Forelimb muscle (tissue), 1 donor: Measurements from ENCODE around the gene PDE6D. TPM values are rescaled to one million over a fixed set of nuclear protein-coding genes. Genes with fewer than 3 reads are reported as not detected.

Experiments used
- DNase-seq: peaks from one replicate; pipeline ENCODE4 v3.0.0-alpha.2; 2013; ENCODE audit warnings: low read depth
- polyA plus RNA-seq: library from polyadenylated mRNA; unstranded; fragments of 120-200 nt; gene quantifications from one replicate; pipeline ENCODE4 v1.2.1, GENCODE V29; 2013; ENCODE audit not compliant: insufficient read length

PDE6D gene
- polyA plus RNA-seq: 17.8 TPM

- peak; percentile 98 for DNase-seq
These were observed at the start of gene PDE6D for GRCh38 chr2:231780909-231781797. Gene PDE6D (minus strand): TSS chr2:231781282. CDS start chr2:231781114, 168 bp downstream.

GRCh38 chr2:231821908-231822307 is 40.8 kb upstream of the PDE6D start:
- DNase-seq: no peak

- DNase-seq: no peak
These were observed 39.8 kb upstream of the PDE6D start for GRCh38 chr2:231820786-231821303.

- no peak for DNase-seq
These were observed 38.5 kb upstream of the PDE6D start for GRCh38 chr2:231819447-231820042.

- no peak for DNase-seq
These were observed 35.4 kb upstream of the PDE6D start for GRCh38 chr2:231816327-231817026.

GRCh38 chr2:231810905-231811304 is 29.8 kb upstream of the PDE6D start:
- DNase-seq: no peak

- DNase-seq: no peak
These were observed 25.9 kb upstream of the PDE6D start for GRCh38 chr2:231807020-231807419.

- DNase-seq: no peak
These were observed 22.5 kb upstream of the PDE6D start for GRCh38 chr2:231803501-231804138.

- no peak for DNase-seq
These were observed 19.5 kb upstream of the PDE6D start for GRCh38 chr2:231800493-231801091.

GRCh38 chr2:231795525-231796327 is 14.6 kb upstream of the PDE6D start:
- DNase-seq: no peak

GRCh38 chr2:231794383-231794782 is 13.3 kb upstream of the PDE6D start:
- no peak for DNase-seq

GRCh38 chr2:231791107-231791506 is 10.0 kb upstream of the PDE6D start:
- no peak for DNase-seq

- DNase-seq: no peak
These were observed 5.8 kb upstream of the PDE6D start for GRCh38 chr2:231786917-231787292.

- peak; percentile 49 for DNase-seq
These were observed 5.3 kb upstream of the PDE6D start, which contains the start of gene COPS7B for GRCh38 chr2:231786177-231786916. Gene COPS7B (plus strand): TSS chr2:231786445. CDS start chr2:231788571, 2,126 bp downstream.

GRCh38 chr2:231785822-231786176 is 4.7 kb upstream of the PDE6D start:
- no peak for DNase-seq

- DNase-seq: no peak
These were observed 4.3 kb upstream of the PDE6D start for GRCh38 chr2:231785413-231785812.

GRCh38 chr2:231781798-231782726 is 980 bp upstream of the PDE6D start:
- DNase-seq: no peak

- DNase-seq: no peak
These were observed 766 bp downstream of the PDE6D start for GRCh38 chr2:231780123-231780908.
